Sigmoid colon (tissue), 4 donors: ENCODE data around the gene SPPL3.

Experiments used
- EP300 ChIP-seq, 4 donors: sonication (generic); formaldehyde crosslinking; IDR thresholded peaks; one replicate each; pipeline ENCODE4 v1.6.1; 2017; ENCODE audit warnings: antibody characterized with exemption in 4 of 4
- POLR2A ChIP-seq, 2 donors: fragments of 450-650 bp; IDR thresholded peaks; one replicate each; pipeline ENCODE4 v1.6.1; 2016; ENCODE audit warnings: antibody characterized with exemption in 2 of 2, mild to moderate bottlenecking in 2 of 2, moderate library complexity in 2 of 2
- POLR2AphosphoS5 ChIP-seq, 4 donors: sonication (generic); formaldehyde crosslinking; IDR thresholded peaks; one replicate each; pipeline ENCODE4 v1.6.1; 2017; ENCODE audit warnings: antibody characterized with exemption in 4 of 4
- TF ChIP-seq, protein P1 (sequence below), 4 experiments: fragments of 450-650 bp in 3 of 4; fragments of 200-600 bp in 1 of 4; IDR thresholded peaks; one replicate each; pipeline ENCODE4 v1.5.1; 2016 to 2019; ENCODE audit warnings: antibody characterized with exemption in 4 of 4, mild to moderate bottlenecking in 3 of 4, moderate library complexity in 2 of 4

- TF ChIP-seq, protein P1, sequence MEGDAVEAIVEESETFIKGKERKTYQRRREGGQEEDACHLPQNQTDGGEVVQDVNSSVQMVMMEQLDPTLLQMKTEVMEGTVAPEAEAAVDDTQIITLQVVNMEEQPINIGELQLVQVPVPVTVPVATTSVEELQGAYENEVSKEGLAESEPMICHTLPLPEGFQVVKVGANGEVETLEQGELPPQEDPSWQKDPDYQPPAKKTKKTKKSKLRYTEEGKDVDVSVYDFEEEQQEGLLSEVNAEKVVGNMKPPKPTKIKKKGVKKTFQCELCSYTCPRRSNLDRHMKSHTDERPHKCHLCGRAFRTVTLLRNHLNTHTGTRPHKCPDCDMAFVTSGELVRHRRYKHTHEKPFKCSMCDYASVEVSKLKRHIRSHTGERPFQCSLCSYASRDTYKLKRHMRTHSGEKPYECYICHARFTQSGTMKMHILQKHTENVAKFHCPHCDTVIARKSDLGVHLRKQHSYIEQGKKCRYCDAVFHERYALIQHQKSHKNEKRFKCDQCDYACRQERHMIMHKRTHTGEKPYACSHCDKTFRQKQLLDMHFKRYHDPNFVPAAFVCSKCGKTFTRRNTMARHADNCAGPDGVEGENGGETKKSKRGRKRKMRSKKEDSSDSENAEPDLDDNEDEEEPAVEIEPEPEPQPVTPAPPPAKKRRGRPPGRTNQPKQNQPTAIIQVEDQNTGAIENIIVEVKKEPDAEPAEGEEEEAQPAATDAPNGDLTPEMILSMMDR (IDR thresholded peaks at IDR 0.05) = no peak
- TF ChIP-seq POLR2AphosphoS5 (IDR thresholded peaks at IDR 0.05) (no peak), POLR2A (IDR thresholded peaks at IDR 0.05) (no peak), EP300 (IDR thresholded peaks at IDR 0.05) (no peak)
These were observed 32.0 kb upstream of the SPPL3 start for GRCh38 chr12:120936197-120936596.
